Measurements from ENCODE around the gene KCNK2.

KCNK2 gene, protein sequence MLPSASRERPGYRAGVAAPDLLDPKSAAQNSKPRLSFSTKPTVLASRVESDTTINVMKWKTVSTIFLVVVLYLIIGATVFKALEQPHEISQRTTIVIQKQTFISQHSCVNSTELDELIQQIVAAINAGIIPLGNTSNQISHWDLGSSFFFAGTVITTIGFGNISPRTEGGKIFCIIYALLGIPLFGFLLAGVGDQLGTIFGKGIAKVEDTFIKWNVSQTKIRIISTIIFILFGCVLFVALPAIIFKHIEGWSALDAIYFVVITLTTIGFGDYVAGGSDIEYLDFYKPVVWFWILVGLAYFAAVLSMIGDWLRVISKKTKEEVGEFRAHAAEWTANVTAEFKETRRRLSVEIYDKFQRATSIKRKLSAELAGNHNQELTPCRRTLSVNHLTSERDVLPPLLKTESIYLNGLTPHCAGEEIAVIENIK

DNA sequence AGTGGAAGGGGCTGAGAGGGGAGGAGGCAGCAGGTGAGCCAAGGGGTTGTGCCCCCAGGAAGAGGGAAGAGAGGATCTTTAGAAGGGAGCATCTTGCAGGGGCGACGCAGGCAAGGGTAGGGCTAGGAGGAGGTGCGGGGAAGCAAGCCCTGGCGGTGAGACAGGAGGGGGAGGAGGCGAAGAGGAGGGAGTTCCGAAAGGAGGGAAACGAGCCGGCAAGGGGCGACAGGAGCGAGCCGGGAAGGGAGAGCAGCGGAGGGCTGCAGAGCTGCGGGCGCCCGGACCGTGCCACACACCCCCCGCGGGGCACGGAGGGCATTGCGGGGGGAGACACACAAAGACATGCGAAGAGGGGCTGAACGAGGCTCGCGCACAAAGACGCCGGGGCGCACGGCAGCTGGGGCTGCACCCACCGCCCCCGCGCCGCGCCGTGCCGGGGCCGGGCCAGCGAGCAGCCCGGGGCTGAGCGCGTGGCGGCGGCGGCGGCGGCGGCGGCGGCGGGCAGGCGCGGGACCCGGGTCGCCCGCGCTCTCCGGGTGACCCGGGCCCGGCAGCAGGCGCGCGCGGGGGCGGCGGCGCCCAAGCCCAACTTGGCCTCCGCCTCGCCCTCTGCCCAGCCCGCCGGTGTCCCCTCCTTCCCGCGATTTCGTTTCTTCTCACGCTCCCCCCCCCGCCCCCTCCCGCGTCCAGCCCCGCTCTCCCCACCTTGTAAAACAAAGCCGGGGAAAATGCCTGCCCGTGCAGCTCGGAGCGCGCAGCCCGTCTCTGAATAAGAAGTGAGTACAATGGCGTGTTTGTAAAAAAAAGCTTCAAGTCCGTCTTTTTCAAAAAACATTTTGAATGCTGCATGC, at the start of gene KCNK2:
Gene KCNK2, plus strand, starts transcription at position 206 of the 851 bp plus-strand sequence. CDS start 649 bp downstream, outside the sequence.
- DNase-seq (ENCODE audit: low read depth), result no peak

GRCh38 chr1:215032911-215033526, 49.5 kb upstream of the KCNK2 start:
- DNase-seq (ENCODE audit: low read depth), result no peak

DNA sequence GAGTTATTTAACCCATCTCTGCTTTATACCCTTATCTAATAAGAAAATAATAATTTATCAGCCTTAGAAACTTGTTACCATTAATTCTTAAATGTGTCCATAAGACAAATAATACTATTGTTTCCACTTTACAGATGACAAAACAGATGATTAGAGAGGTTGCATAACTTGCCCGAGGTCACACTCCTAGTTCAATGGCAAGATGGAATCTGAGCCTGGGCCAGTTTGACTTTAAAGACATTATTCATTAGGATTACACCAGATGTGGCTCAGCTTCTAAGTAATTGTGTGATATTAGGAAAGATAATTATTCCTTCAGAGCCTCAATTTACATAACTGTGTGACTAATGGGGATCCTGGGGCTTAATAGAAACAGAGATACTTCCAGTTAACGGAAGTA, 42.3 kb upstream of the KCNK2 start:
- no peak for DNase-seq (ENCODE audit: low read depth)

DNA sequence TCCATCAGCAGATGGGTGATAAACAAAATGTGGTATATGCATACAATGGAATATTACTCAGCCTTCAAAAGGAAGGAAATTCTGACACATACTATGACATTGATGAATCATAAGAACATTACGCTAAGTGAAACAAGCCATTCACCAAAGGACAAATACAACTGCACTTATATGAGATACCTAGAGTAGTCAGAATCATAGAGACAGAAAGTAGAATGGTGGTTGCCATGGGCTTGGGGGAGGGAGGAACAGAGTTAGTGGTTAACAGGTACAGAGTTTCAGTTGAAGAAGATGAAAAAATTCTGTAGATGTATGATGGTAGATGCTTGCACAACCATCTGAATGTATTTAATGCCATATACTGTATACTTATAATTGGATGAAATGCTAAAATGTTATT, 39.1 kb upstream of the KCNK2 start:
- DNase-seq (ENCODE audit: low read depth), result no peak

- DNase-seq (ENCODE audit: low read depth), result no peak
Observed at GRCh38 chr1:215044151-215044550, 38.4 kb upstream of the KCNK2 start.

DNA sequence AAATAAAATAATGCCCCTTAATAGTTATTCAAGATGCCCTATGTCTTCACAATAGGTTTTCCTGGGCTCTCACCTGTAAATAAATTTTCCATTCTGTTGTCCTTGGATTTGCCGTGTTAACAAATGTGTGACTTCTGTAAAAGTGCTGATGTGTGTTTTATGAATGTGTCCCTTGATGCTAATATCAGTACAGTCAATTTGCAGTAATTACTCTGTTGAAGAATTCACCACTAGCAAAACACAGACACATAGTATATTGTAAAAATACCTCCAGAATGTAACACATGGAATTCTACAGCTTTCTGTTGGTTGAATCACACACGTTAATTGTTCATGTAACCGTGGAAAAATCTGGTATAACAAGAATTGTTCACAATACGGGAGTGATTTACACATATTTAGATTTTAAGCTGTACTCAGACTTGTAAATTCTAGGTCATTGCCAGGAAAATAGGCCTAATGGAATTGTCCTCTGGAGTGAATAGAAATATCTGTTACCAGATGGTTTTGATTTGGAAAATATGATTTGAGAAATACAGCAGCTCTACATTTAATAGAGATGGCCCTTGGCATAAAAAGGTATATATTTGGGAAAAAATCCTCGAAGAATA, 36.7 kb upstream of the KCNK2 start:
- DNase-seq (ENCODE audit: low read depth), result no peak

- DNase-seq (ENCODE audit: low read depth), result no peak
Observed at GRCh38 chr1:215052256-215053015, 30.1 kb upstream of the KCNK2 start.

DNA sequence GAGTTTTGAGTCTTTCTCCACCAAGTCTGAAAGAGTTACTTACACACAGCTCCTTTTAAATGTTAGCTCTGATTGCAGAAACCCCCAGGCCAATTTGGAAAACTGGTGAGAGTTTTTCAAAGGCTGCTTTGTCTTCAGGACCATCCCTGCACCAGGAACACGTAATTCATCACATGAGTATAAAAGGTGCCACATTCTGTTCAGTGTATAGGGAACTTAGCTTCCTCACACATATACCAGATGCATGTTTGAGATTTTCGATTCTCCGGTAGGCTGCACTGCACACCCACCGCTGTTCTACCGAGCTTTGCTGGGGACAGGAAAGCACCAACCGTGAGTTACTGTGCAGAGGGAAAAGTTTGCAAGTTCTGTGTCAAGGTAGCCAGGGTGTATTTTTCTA, 28.3 kb upstream of the KCNK2 start:
- no peak for DNase-seq (ENCODE audit: low read depth)

GRCh38 chr1:215055281-215055935, 27.1 kb upstream of the KCNK2 start:
- no peak for DNase-seq (ENCODE audit: low read depth)

DNA sequence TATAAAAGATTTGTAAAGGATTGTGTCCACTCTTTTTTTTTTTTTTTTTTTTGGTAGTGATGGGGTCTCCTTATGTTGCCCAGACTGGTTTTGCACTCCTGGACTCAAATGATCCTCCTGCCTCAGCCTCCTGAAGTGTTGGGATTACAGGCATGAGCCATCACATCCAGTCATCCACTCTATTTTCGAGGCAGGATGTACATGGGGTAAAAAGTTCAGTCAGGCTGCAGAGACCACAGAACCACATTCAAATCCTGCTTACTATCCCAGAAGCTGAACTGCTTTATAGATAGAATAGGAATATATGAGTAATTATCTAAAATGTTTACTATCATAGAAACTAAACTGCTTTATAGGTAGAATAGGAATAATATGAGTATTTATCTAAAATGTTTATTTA, 26.0 kb upstream of the KCNK2 start:
- DNase-seq (ENCODE audit: low read depth), result no peak

- DNase-seq (ENCODE audit: low read depth), result no peak
Observed at GRCh38 chr1:215059947-215060346, 22.6 kb upstream of the KCNK2 start.

GRCh38 chr1:215064327-215064726, 18.2 kb upstream of the KCNK2 start:
- no peak for DNase-seq (ENCODE audit: low read depth)

DNA sequence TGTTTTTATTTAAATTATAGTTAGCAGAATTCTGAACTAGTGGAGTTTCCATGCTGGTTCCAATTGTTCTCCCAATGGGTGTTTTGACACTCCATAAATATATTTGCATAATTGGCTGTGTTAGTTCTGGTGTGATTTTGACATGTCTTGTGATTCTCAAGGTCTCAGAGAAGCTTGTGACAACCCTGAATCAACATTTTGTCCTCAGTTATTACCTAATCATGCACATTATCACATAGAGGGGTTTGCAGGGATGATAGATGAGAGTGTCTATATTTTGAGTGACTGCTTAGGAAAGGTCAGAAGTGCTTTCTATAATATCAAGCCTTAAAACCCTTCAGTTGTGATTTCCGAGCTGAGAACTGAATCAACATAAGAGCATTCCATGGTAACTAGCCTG, 11.5 kb upstream of the KCNK2 start:
- no peak for DNase-seq (ENCODE audit: low read depth)

- no peak for DNase-seq (ENCODE audit: low read depth)
Observed at GRCh38 chr1:215076322-215076721, 6.2 kb upstream of the KCNK2 start.

- no peak for DNase-seq (ENCODE audit: low read depth)
Observed at GRCh38 chr1:215079456-215079855, 3.1 kb upstream of the KCNK2 start.

DNA sequence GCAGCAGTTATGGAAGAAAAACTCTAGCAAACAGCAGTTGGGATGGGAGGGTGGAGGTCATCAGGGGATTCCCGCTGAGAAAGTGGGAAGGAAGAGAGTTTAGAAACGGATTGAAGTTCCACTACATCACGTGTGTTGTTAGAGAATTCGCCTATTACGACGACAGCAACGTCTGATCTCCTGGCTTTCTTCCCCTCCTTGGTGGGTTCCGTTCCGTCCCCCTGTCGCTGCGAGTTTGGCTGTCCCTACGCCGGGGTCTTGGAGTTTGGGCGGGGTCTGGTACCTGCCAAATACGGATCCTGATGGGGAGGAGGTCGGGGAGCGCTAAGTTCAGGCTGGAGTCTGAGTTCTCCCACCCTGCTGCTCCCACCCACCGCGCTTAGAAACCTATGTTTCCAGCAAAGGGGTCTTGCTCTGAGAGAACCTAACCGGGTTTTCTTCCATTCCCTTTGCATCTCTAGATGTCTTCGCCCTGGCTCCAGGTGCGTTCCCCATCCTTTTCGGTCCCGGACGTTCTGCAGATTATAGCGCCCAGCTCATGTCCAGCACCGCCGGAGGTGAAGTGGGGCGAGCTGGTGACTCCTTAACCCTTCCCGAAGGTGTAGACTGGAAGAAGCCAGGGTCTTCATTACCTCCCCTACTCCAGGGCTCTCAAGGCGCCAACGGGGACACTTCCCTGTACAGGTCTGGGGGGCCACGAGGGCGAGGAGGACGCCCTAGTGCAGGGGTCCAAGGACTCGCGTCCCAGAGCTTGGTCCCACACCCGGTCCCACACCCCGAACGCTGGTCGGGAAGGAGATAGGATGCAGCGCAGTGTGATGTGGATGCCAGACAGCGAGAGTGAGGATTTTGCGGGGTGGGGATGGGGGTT, 641 bp upstream of the KCNK2 start:
- DNase-seq (ENCODE audit: low read depth), result no peak

DNA sequence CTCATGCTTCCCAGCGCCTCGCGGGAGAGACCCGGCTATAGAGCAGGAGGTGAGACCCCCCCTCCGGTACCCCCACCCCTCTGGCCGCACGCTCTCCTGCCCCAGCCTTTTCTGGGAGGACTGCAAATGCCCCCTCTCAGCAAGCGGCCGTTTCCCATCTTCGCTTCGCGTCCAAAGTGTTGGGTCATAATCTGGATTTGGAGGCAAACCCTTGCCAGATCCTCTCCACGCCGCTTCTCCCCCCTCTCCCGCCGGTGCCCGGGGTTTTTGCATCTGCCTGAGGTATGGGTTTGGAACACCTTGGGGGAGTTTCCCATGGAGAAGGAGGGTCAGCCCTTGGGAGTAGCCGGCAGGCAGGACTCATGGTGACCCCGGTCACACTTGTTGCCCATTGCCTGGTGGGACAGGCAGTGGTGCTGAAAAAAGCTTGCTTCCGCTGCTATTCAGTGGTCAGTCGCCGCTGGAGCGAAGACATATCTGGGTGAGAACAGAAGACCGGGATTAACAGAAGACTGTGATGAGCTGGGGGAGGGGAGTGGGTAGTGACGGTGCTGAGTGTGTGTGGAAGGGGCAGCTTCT, 935 bp downstream of the KCNK2 start:
- no peak for DNase-seq (ENCODE audit: low read depth)

- no peak for DNase-seq (ENCODE audit: low read depth)
Observed at GRCh38 chr1:215084621-215085020, 2.1 kb downstream of the KCNK2 start.

- DNase-seq (ENCODE audit: low read depth), result no peak
Observed at GRCh38 chr1:215087603-215088002, 5.1 kb downstream of the KCNK2 start.

- DNase-seq (ENCODE audit: low read depth), result no peak
Observed at GRCh38 chr1:215094381-215094780, 11.8 kb downstream of the KCNK2 start.

All from stimulated activated CD8-positive, alpha-beta memory T cell treated with anti-CD3 and anti-CD28 coated beads, Interleukin-4, amount 100 ng/mL, for 24 hours (primary cell).